HL-60 (cell line): ENCODE data around the gene TMEM39B.

Experiments used
- GABPA ChIP-seq: IDR thresholded peaks from 2 replicates; pipeline ENCODE4 v1.6.1; 2012; ENCODE audit warnings: low read depth
- SPI1 ChIP-seq: IDR thresholded peaks from 2 replicates; pipeline ENCODE4 v1.6.1; 2012; ENCODE audit warnings: low read depth, mild to moderate bottlenecking, borderline replicate concordance
- TF ChIP-seq, protein P1 (sequence below): IDR thresholded peaks from one replicate; pipeline ENCODE4 v1.5.1; 2011; ENCODE audit warnings: low read length, control low read depth, inconsistent platforms; ENCODE audit not compliant: insufficient read depth

DNA sequence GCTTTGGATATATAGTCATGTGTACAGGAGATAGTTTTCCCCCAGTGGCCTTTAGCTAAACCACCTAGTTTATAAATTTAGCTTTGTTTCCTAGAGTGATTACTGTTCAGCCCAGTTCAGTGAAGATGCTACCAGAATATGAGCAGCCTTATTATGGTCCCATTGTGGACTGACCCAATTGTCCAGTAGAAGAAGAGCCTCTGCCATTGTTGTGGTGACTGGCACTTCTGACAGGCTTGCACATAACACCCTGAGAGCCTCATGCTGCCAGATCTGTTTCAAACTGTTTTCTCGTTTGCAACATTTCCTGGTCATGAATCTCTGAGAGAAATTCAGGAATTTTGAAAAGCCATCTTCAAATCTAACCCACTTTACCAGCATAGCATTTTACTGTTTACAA, 55.7 kb downstream of the TMEM39B start:
- TF ChIP-seq, protein P1, sequence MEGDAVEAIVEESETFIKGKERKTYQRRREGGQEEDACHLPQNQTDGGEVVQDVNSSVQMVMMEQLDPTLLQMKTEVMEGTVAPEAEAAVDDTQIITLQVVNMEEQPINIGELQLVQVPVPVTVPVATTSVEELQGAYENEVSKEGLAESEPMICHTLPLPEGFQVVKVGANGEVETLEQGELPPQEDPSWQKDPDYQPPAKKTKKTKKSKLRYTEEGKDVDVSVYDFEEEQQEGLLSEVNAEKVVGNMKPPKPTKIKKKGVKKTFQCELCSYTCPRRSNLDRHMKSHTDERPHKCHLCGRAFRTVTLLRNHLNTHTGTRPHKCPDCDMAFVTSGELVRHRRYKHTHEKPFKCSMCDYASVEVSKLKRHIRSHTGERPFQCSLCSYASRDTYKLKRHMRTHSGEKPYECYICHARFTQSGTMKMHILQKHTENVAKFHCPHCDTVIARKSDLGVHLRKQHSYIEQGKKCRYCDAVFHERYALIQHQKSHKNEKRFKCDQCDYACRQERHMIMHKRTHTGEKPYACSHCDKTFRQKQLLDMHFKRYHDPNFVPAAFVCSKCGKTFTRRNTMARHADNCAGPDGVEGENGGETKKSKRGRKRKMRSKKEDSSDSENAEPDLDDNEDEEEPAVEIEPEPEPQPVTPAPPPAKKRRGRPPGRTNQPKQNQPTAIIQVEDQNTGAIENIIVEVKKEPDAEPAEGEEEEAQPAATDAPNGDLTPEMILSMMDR = no peak
- no peak for TF ChIP-seq GABPA
- no peak for TF ChIP-seq SPI1
